ENCODE data around the gene MEF2A.

DNA sequence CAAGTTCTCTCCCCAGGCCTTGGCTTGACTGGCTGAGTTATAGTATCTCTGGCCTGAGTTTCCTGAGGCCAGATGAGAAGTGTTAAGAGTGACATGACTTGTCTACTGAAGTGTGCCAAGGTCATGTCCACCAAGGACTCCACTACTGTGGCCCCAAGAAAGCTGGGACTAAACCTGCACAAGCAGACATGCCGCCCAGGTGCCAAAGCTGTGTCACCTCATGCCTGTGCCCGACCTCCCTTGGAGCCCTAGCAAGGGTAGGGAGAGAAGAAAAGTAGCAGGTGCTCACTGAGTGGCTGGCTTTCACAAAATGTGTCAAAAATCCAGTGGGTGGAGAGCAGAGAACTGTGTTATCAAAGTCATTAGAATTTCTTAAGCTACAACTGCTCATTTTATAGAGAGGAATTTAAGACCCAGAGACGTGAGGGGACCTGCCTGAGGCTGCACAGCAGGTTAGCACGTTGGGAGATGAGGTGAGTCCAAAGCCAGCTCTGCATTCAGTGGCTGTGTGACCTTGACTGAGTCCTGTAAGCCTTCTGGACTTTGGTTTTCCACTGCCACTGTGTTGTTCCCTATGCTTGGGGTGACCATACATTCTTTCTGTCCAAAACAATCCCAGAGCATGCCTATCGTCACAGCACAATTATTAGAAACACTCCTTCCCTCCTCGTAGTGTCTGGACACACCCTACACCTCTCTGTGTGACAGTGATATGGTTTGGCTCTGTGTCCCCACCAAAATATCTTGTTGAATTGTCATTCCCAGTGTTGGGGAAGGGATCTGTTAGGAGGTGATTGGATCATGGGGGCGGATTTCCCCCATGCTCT lies 172.4 kb downstream of the MEF2A start:
- TF ChIP-seq EZH2 (IDR thresholded peaks at IDR 0.05), result no peak
- no peak for TF ChIP-seq POLR2AphosphoS5 (IDR thresholded peaks at IDR 0.05; ENCODE audit: borderline replicate concordance, low read depth, low read length)
- TF ChIP-seq FOXP2 (optimal IDR thresholded peaks at IDR 0.05; ENCODE audit: control extremely low read depth, extremely low read length, insufficient read depth), result no peak

Measured in SK-N-MC (cell line).